ENCODE data around the gene FGR. TPM values are rescaled to one million over a fixed set of nuclear protein-coding genes. Genes with fewer than 3 reads are reported as not detected.

FGR gene
- total RNA-seq, 4 donors from 2014 or later = 3.0 to 9.2 (median 5.9) TPM

DNA sequence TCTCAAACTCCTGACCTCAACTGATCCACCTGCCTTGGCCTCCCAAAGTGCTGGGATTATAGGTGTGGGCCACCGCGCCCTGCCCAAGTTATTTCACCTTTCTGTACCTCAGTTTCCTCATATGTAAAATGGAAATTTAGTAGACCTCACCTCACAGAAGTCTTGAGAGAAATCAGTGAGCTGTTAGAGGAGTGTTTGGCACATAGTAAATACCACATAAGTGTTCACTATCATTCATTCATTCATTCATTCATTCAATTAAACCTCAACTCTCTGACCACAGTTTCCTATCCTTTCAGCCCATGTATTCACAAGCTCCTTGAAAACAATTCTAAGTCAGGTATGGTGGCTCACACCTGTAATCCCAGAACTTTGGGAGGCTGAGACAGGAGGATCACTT, 3.8 kb upstream of the FGR start:
- Histone ChIP-seq H3K9me3 (no peaks in the 10 kb centered on the region), H3K27me3 (no peaks in the 10 kb centered on the region)
- WGBS = 97% methylated on average over 2 of the region's 2 CpGs

GRCh38 chr1:27638047-27638734, 3.2 kb upstream of the FGR start:
- no peak for DNase-seq (ENCODE audit: low spot score in 2 of 2)
- 75% methylated on average over 5 of the region's 5 CpGs for WGBS
- TF ChIP-seq POLR2AphosphoS5 (IDR thresholded peaks at IDR 0.05) (no peak), POLR2A (IDR thresholded peaks at IDR 0.05) (no peak), EP300 (IDR thresholded peaks at IDR 0.05) (no peak)
- TF ChIP-seq, protein P1, sequence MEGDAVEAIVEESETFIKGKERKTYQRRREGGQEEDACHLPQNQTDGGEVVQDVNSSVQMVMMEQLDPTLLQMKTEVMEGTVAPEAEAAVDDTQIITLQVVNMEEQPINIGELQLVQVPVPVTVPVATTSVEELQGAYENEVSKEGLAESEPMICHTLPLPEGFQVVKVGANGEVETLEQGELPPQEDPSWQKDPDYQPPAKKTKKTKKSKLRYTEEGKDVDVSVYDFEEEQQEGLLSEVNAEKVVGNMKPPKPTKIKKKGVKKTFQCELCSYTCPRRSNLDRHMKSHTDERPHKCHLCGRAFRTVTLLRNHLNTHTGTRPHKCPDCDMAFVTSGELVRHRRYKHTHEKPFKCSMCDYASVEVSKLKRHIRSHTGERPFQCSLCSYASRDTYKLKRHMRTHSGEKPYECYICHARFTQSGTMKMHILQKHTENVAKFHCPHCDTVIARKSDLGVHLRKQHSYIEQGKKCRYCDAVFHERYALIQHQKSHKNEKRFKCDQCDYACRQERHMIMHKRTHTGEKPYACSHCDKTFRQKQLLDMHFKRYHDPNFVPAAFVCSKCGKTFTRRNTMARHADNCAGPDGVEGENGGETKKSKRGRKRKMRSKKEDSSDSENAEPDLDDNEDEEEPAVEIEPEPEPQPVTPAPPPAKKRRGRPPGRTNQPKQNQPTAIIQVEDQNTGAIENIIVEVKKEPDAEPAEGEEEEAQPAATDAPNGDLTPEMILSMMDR (IDR thresholded peaks at IDR 0.05) = no peak
- Histone ChIP-seq H3K9me3 (no peaks in the 10 kb centered on the region), H3K36me3 (no peaks in the 10 kb centered on the region), H3K4me1 (peaks cover 21% of the 10 kb centered on the region), H3K4me3 (no peak overlapping the region), H3K27me3 (no peaks in the 10 kb centered on the region), H3K27ac (no peak overlapping the region)

More for the DNA sequence above, 3.8 kb upstream of the FGR start:
- TF ChIP-seq POLR2AphosphoS5 (IDR thresholded peaks at IDR 0.05) = no peak
- no peak for TF ChIP-seq POLR2A (IDR thresholded peaks at IDR 0.05)
- TF ChIP-seq, protein P1 (IDR thresholded peaks at IDR 0.05) = no peak
- no peak for TF ChIP-seq EP300 (IDR thresholded peaks at IDR 0.05)
- DNase-seq (ENCODE audit: low spot score in 2 of 2) = no peak
- no peaks in the 10 kb centered on the region for H3K36me3 ChIP-seq
- H3K4me1 ChIP-seq = peaks cover 18% of the 10 kb centered on the region
- H3K27ac ChIP-seq = no peak overlapping the region
- no peak overlapping the region for H3K4me3 ChIP-seq

GRCh38 chr1:27635396-27636142, 584 bp upstream of the FGR start:
- H3K36me3 ChIP-seq = no peaks in the 10 kb centered on the region
- H3K4me1 ChIP-seq = peaks cover 47% of the 10 kb centered on the region
- TF ChIP-seq EP300 (IDR thresholded peaks at IDR 0.05) = no peak
- TF ChIP-seq POLR2A (IDR thresholded peaks at IDR 0.05) = no peak
- TF ChIP-seq POLR2AphosphoS5 (IDR thresholded peaks at IDR 0.05) = no peak
- TF ChIP-seq, protein P1 (IDR thresholded peaks at IDR 0.05) = no peak
- no peaks in the 10 kb centered on the region for H3K27me3 ChIP-seq
- H3K9me3 ChIP-seq = no peaks in the 10 kb centered on the region
- WGBS = 88% methylated on average over 11 of the region's 11 CpGs
- DNase-seq (ENCODE audit: low spot score in 2 of 2) = no peak
- H3K4me3 ChIP-seq = peak overlapping the region; percentile 55
- peak overlapping the region; percentile 62 for H3K27ac ChIP-seq

- peaks cover 54% of the 10 kb centered on the region for H3K4me1 ChIP-seq
- H3K27ac ChIP-seq = peak overlapping the region; percentile 62
- no peak for DNase-seq (ENCODE audit: low spot score in 2 of 2)
- H3K36me3 ChIP-seq = no peaks in the 10 kb centered on the region
- TF ChIP-seq EP300 (IDR thresholded peaks at IDR 0.05) (no peak), POLR2AphosphoS5 (IDR thresholded peaks at IDR 0.05) (peak in 1 of 3 donors; percentile 37), POLR2A (IDR thresholded peaks at IDR 0.05) (no peak)
- TF ChIP-seq, protein P1 (IDR thresholded peaks at IDR 0.05) = peak in 1 of 2 donors; percentile 11
- H3K27me3 ChIP-seq = no peaks in the 10 kb centered on the region
- no peaks in the 10 kb centered on the region for H3K9me3 ChIP-seq
- 13% methylated on average over 40 of the region's 63 CpGs for WGBS
- peak overlapping the region; percentile 55 for H3K4me3 ChIP-seq
Observed at GRCh38 chr1:27634177-27634984, 604 bp downstream of the FGR start.
